NCI-H187 (cell line): Measurements from ENCODE around the gene PCDHA1.
"Not testable (repeated sequence)": the region's sequence is repeated elsewhere in the genome, so short reads cannot be mapped to it uniquely, and the experiment has no call there.

ENCODE experiments used
- DNase-seq, 2 experiments: peaks; one replicate each; lab custom pipeline; 2025; lab: John Stamatoyannopoulos, UW

The PCDHA1 gene

GRCh38 chr5:140808241-140808888, 22.4 kb downstream of the PCDHA1 start:
- DNase-seq: not testable (repeated sequence)

GRCh38 chr5:140808889-140809291, 22.9 kb downstream of the PCDHA1 start:
- no peak for DNase-seq

- no peak for DNase-seq
Measured at GRCh38 chr5:140821375-140822280, 35.7 kb downstream of the PCDHA1 start, which contains the start of gene PCDHA5. PCDHA5 (plus strand) TSS chr5:140821613.

- no peak for DNase-seq
Measured at GRCh38 chr5:140822281-140822629, 36.3 kb downstream of the PCDHA1 start.

GRCh38 chr5:140822969-140823368, 37.0 kb downstream of the PCDHA1 start:
- DNase-seq: not testable (repeated sequence)

- DNase-seq: no peak
Measured at GRCh38 chr5:140823475-140823874, 37.5 kb downstream of the PCDHA1 start.

GRCh38 chr5:140827704-140828361, 41.9 kb downstream of the PCDHA1 start, which contains the start of gene PCDHA6:
PCDHA6 (plus strand) TSS chr5:140827960; CDS start chr5:140828092, 132 bp downstream.
- DNase-seq: no peak

- no peak for DNase-seq
Measured at GRCh38 chr5:140828362-140828737, 42.4 kb downstream of the PCDHA1 start.

- DNase-seq: not testable (repeated sequence)
Measured at GRCh38 chr5:140829511-140830501, 43.9 kb downstream of the PCDHA1 start.

GRCh38 chr5:140833993-140834392, 48.1 kb downstream of the PCDHA1 start, which contains the start of gene PCDHA7:
PCDHA7 (plus strand) TSS chr5:140834269; CDS start chr5:140834384, 115 bp downstream.
- no peak for DNase-seq

GRCh38 chr5:140834439-140835008, 48.6 kb downstream of the PCDHA1 start:
- DNase-seq: not testable (repeated sequence)

- DNase-seq: no peak
Measured at GRCh38 chr5:140835622-140836510, 49.9 kb downstream of the PCDHA1 start.

- no peak for DNase-seq
Measured at GRCh38 chr5:140840978-140841962, 55.3 kb downstream of the PCDHA1 start, which contains the start of gene PCDHA8. PCDHA8 (plus strand) TSS chr5:140841187; CDS start chr5:140841322, 135 bp downstream.

- no peak for DNase-seq
Measured at GRCh38 chr5:140842798-140843733, 57.1 kb downstream of the PCDHA1 start.

- DNase-seq: not testable (repeated sequence)
Measured at GRCh38 chr5:140848139-140849102, 62.5 kb downstream of the PCDHA1 start, which contains the start of gene PCDHA9. PCDHA9 (plus strand) TSS chr5:140848382; CDS start chr5:140848496, 114 bp downstream.
